GM23248 (cell line): ENCODE results near the gene VEZT. TPM values are rescaled to one million over a fixed set of nuclear protein-coding genes. Genes with fewer than 3 reads are reported as not detected.

ENCODE experiments used
- DNase-seq: peaks from one replicate; pipeline ENCODE4 v3.0.0-alpha.2; 2015
- H2AFZ ChIP-seq: fragments of 200-600 bp; sonication (generic); 2 replicates; pipeline ENCODE4 v1.6.1; 2016; ENCODE audit warnings: antibody characterized with exemption
- H3F3A ChIP-seq: fragments of 200-600 bp; sonication (generic); 2 replicates; pipeline ENCODE4 v1.6.1; 2016; ENCODE audit warnings: mild to moderate bottlenecking, antibody characterized with exemption, mixed run types; ENCODE audit not compliant: insufficient read depth
- H3K27ac ChIP-seq: fragments of 200-600 bp; sonication (generic); 2 replicates; pipeline ENCODE4 v1.5.1; 2016; ENCODE audit warnings: mild to moderate bottlenecking
- H3K27me3 ChIP-seq: fragments of 200-600 bp; sonication (generic); replicated peaks from 2 replicates; pipeline ENCODE4 v1.6.1; 2016; ENCODE audit warnings: mild to moderate bottlenecking; ENCODE audit not compliant: insufficient read depth
- H3K36me3 ChIP-seq: fragments of 200-600 bp; sonication (generic); 2 replicates; pipeline ENCODE4 v1.6.1; 2016; ENCODE audit warnings: low read depth, mild to moderate bottlenecking
- H3K4me1 ChIP-seq: fragments of 200-600 bp; sonication (generic); 2 replicates; pipeline ENCODE4 v1.6.1; 2016; ENCODE audit warnings: mild to moderate bottlenecking; ENCODE audit not compliant: insufficient read depth
- H3K4me2 ChIP-seq: fragments of 200-600 bp; sonication (generic); one replicate; pipeline ENCODE4 v1.6.1; 2016; ENCODE audit warnings: mild to moderate bottlenecking; ENCODE audit not compliant: unreplicated experiment
- H3K4me3 ChIP-seq: fragments of 200-600 bp; sonication (generic); 2 replicates; pipeline ENCODE4 v1.5.1; 2016; ENCODE audit warnings: mild to moderate bottlenecking
- H3K79me2 ChIP-seq: fragments of 200-600 bp; sonication (generic); 2 replicates; pipeline ENCODE4 v1.6.1; 2016; ENCODE audit warnings: mild to moderate bottlenecking; ENCODE audit not compliant: insufficient read depth
- H3K9ac ChIP-seq: fragments of 200-600 bp; sonication (generic); 2 replicates; pipeline ENCODE4 v1.6.1; 2016; ENCODE audit warnings: mild to moderate bottlenecking
- H3K9me2 ChIP-seq: fragments of 200-600 bp; sonication (generic); 2 replicates; pipeline ENCODE4 v1.6.1; 2016; ENCODE audit warnings: mixed run types, mild to moderate bottlenecking, moderate library complexity; ENCODE audit not compliant: insufficient read depth
- H3K9me3 ChIP-seq: fragments of 200-600 bp; sonication (generic); one replicate; pipeline ENCODE4 v1.6.1; 2017; ENCODE audit warnings: low read depth
- H4K20me1 ChIP-seq: fragments of 200-600 bp; sonication (generic); 2 replicates; pipeline ENCODE4 v1.6.0; 2016; ENCODE audit not compliant: insufficient read depth
- EZH2 ChIP-seq: fragments of 200-600 bp; sonication (generic); IDR thresholded peaks from 2 replicates; pipeline ENCODE4 v1.6.1; 2018; ENCODE audit warnings: antibody characterized with exemption, mild to moderate bottlenecking; ENCODE audit not compliant: insufficient read depth, poor library complexity, severe bottlenecking
- EZH2phosphoT487 ChIP-seq: fragments of 200-600 bp; sonication (generic); IDR thresholded peaks from 2 replicates; pipeline ENCODE4 v1.6.1; 2018; ENCODE audit warnings: antibody characterized with exemption, moderate library complexity, mild to moderate bottlenecking, low read depth; ENCODE audit not compliant: insufficient read depth
- WGBS, 2 experiments: methylation state at CpG; one replicate each; pipeline ENCODE4 v1.1.6; 2015 to 2017; ENCODE audit warnings: low lambda C conversion rate in 2 of 2, low coverage in 1 of 2; ENCODE audit errors: missing lambda C conversion rate in 2 of 2; 5-methylcytosine and 5-hydroxymethylcytosine counted together
- in situ Hi-C: fragments of 300-500 bp; cut with MboI; formaldehyde crosslinking; loops from 2 replicates; pipeline ENCODE4 v1.15.0; 2020
- polyA plus RNA-seq: library from polyadenylated mRNA; unstranded; fragments of >200 nt; fragmentation: Nextera tagmentation; extraction: Ambion mirVana; gene quantifications from 2 replicates; pipeline ENCODE4 v1.2.1, GENCODE V29; 2016
- total RNA-seq: library from RNA; depleted of rRNA; stranded (reverse); fragments of >200 nt; shearing (Covaris generic); gene quantifications from 2 replicates; pipeline ENCODE4 v1.2.3, GENCODE V29; 2014

VEZT gene
- total and polyA plus RNA-seq, 2 experiments from 2014 or later, result 36.9 to 40.2 TPM

DNA sequence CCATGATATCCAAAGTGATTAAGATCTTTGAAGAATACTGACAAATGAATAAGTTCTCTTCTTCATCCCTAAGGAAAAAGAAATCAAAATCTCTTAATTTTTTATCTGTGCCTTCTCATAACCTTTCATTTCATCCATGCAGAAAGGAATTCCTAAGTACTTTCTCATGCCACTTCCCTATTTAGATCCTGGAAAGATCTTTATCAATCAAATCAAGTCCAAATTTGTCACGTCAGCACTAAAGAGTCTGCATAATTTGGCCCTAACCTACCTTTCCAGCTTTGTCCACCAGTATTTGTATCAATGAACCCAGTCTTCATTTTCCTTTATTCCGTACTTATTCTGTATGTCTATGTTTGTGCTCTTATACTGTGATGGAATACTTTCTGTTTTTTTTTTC lies 41.2 kb downstream of the VEZT start:
- H4K20me1 ChIP-seq, result no peaks in the 10 kb centered on the region
- H3K27me3 ChIP-seq, result no peaks in the 10 kb centered on the region
- H3K79me2 ChIP-seq, result 0 out of 2 replicates have a peak, but pooled peaks cover 9% of the 10 kb centered on the region
- no peak overlapping the region for H2AFZ ChIP-seq
- no peak overlapping the region for H3K9ac ChIP-seq
- no peak overlapping the region for H3K4me2 ChIP-seq
- no peak for TF ChIP-seq EZH2
- TF ChIP-seq EZH2phosphoT487, result no peak
- H3K9me2 ChIP-seq, result no peaks in the 10 kb centered on the region
- 69 to 77% methylated on average over 2 of the region's 2 CpGs for WGBS, 2 experiments
- 0 out of 2 replicates have a peak, but pooled peaks cover 3% of the 10 kb centered on the region for H3K4me1 ChIP-seq
- in situ Hi-C loops, result no loop called here
- peaks cover 43% of the 10 kb centered on the region for H3K36me3 ChIP-seq
- no peak overlapping the region for H3K4me3 ChIP-seq
- H3F3A ChIP-seq, result no peaks in the 10 kb centered on the region; the same call in 1 of the 2 replicates
- no peaks in the 10 kb centered on the region for H3K9me3 ChIP-seq
- no peak for DNase-seq
- no peak overlapping the region for H3K27ac ChIP-seq

GRCh38 chr12:95259368-95259767 lies 41.8 kb downstream of the VEZT start:
- no peaks in the 10 kb centered on the region for H4K20me1 ChIP-seq
- H3K27me3 ChIP-seq, result no peaks in the 10 kb centered on the region
- no peaks in the 10 kb centered on the region for H3K9me2 ChIP-seq
- no peaks in the 10 kb centered on the region; the same call in 1 of the 2 replicates for H3F3A ChIP-seq
- no peak overlapping the region for H2AFZ ChIP-seq
- H3K4me2 ChIP-seq, result no peak overlapping the region
- peaks cover 43% of the 10 kb centered on the region for H3K36me3 ChIP-seq
- 0 out of 2 replicates have a peak, but pooled peaks cover 9% of the 10 kb centered on the region for H3K79me2 ChIP-seq
- 0 out of 2 replicates have a peak, but pooled peaks cover 3% of the 10 kb centered on the region for H3K4me1 ChIP-seq
- H3K27ac ChIP-seq, result no peak overlapping the region
- no peak for TF ChIP-seq EZH2phosphoT487
- no peak for TF ChIP-seq EZH2
- no peak overlapping the region for H3K9ac ChIP-seq
- DNase-seq, result no peak
- WGBS, 2 experiments, result 89 to 96% methylated on average over 1 of the region's 1 CpG
- H3K4me3 ChIP-seq, result no peak overlapping the region
- no peaks in the 10 kb centered on the region for H3K9me3 ChIP-seq
- in situ Hi-C loops, result no loop called here

DNA sequence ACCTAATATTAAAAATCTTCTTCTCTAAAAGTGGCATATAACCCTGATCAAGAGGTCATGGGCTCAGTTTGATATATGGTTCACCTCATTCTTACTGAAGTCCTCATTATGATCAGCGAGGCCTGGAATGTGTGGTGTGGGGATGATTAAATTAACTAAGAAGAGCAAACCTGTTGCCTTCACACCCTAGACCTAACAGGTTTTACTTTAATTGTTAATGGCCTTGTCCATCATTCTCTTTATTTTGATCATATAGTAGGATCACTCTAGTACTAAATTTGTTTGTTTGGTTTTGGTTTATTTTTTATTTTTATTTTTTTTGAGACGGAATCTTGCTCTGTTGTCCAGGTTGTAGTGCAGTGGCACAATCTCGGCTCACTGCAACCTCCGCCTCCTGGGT lies 43.5 kb downstream of the VEZT start:
- Histone ChIP-seq H3K79me2 (peaks cover 12% of the 10 kb centered on the region; the same call in 1 of the 2 replicates), H3K4me1 (0 out of 2 replicates have a peak, but pooled peaks cover 3% of the 10 kb centered on the region), H3K4me2 (no peak overlapping the region), H3K9ac (no peak overlapping the region), H3K36me3 (peaks cover 45% of the 10 kb centered on the region), H3K9me3 (no peaks in the 10 kb centered on the region), H3K9me2 (no peaks in the 10 kb centered on the region), H3F3A (no peaks in the 10 kb centered on the region; the same call in 1 of the 2 replicates), H2AFZ (no peak overlapping the region), H3K27ac (no peak overlapping the region), H3K27me3 (no peaks in the 10 kb centered on the region), H4K20me1 (no peaks in the 10 kb centered on the region), H3K4me3 (no peak overlapping the region)
- WGBS, 2 experiments, result 95 to 98% methylated on average over 4 of the region's 4 CpGs
- no peak for DNase-seq
- TF ChIP-seq EZH2, result no peak
- TF ChIP-seq EZH2phosphoT487, result no peak
- in situ Hi-C loops, result no loop called here

- H3K9me3 ChIP-seq, result no peaks in the 10 kb centered on the region
- 0 out of 2 replicates have a peak, but pooled peaks cover 3% of the 10 kb centered on the region for H3K4me1 ChIP-seq
- no peak overlapping the region for H3K4me3 ChIP-seq
- no peaks in the 10 kb centered on the region for H3K27me3 ChIP-seq
- DNase-seq, result no peak
- no peaks in the 10 kb centered on the region for H3F3A ChIP-seq
- no peak overlapping the region for H3K9ac ChIP-seq
- H2AFZ ChIP-seq, result no peak overlapping the region
- in situ Hi-C loops, result no loop called here
- H3K79me2 ChIP-seq, result peaks cover 11% of the 10 kb centered on the region; the same call in 1 of the 2 replicates
- peaks cover 43% of the 10 kb centered on the region for H3K36me3 ChIP-seq
- H3K27ac ChIP-seq, result no peak overlapping the region
- WGBS, 2 experiments, result 72 to 79% methylated on average over 3 of the region's 3 CpGs
- no peaks in the 10 kb centered on the region for H4K20me1 ChIP-seq
- H3K4me2 ChIP-seq, result no peak overlapping the region
- no peaks in the 10 kb centered on the region for H3K9me2 ChIP-seq
- no peak for TF ChIP-seq EZH2phosphoT487
- TF ChIP-seq EZH2, result no peak
Measured at GRCh38 chr12:95262808-95263207, 45.2 kb downstream of the VEZT start.

GRCh38 chr12:95265765-95266164 lies 48.2 kb downstream of the VEZT start:
- no peak for TF ChIP-seq EZH2phosphoT487
- TF ChIP-seq EZH2, result no peak
- Histone ChIP-seq H2AFZ (no peak overlapping the region), H3K36me3 (peaks cover 42% of the 10 kb centered on the region), H3K4me1 (no peaks in the 10 kb centered on the region), H3K9me3 (no peaks in the 10 kb centered on the region), H3K79me2 (peaks cover 4% of the 10 kb centered on the region; the same call in 1 of the 2 replicates), H3K4me2 (no peak overlapping the region), H3K9ac (no peak overlapping the region), H4K20me1 (no peaks in the 10 kb centered on the region), H3K9me2 (no peaks in the 10 kb centered on the region), H3K4me3 (no peak overlapping the region), H3K27ac (no peak overlapping the region), H3K27me3 (no peaks in the 10 kb centered on the region), H3F3A (no peaks in the 10 kb centered on the region)
- DNase-seq, result no peak
- in situ Hi-C loops, result no loop called here
- whole genome bisulfite sequencing, 2 experiments, result 94 to 96% methylated on average over 2 of the region's 2 CpGs
